Skeletal muscle tissue (tissue), 4 donors: ENCODE results near the gene PPP1R13B. TPM values are rescaled to one million over a fixed set of nuclear protein-coding genes. Genes with fewer than 3 reads are reported as not detected.
"Not testable (repeated sequence)": the region's sequence is repeated elsewhere in the genome, so short reads cannot be mapped to it uniquely, and the experiment has no call there.

ENCODE experiments used
- H3K27ac ChIP-seq: one replicate; pipeline ENCODE4 v1.7.0; 2013; ENCODE audit warnings: mild to moderate bottlenecking, low read depth, low read length, inconsistent platforms
- H3K27me3 ChIP-seq, 3 donors: one replicate each; pipeline ENCODE4 v1.7.0; 2013; ENCODE audit warnings: low read length in 3 of 3; ENCODE audit not compliant: control insufficient read depth in 3 of 3, insufficient read depth in 3 of 3
- H3K36me3 ChIP-seq, 3 donors: one replicate each; pipeline ENCODE4 v1.7.0; 2013; ENCODE audit warnings: low read length in 3 of 3; ENCODE audit not compliant: control insufficient read depth in 3 of 3, insufficient read depth in 3 of 3
- H3K4me1 ChIP-seq, 3 donors: one replicate each; pipeline ENCODE4 v1.7.0; 2013; ENCODE audit warnings: low read length in 3 of 3, mild to moderate bottlenecking in 3 of 3; ENCODE audit not compliant: control insufficient read depth in 3 of 3, insufficient read depth in 3 of 3
- H3K4me3 ChIP-seq, 3 donors: one replicate each; pipeline ENCODE4 v1.7.0; 2013; ENCODE audit warnings: low read length in 3 of 3
- H3K9ac ChIP-seq, 3 donors: one replicate each; pipeline ENCODE4 v1.7.0; 2013; ENCODE audit warnings: low read length in 3 of 3, mild to moderate bottlenecking in 3 of 3, moderate library complexity in 2 of 3, low read depth in 1 of 3
- H3K9me3 ChIP-seq, 3 donors: one replicate each; pipeline ENCODE4 v1.7.0; 2013; ENCODE audit warnings: low read length in 3 of 3; ENCODE audit not compliant: control insufficient read depth in 3 of 3
- total RNA-seq: library from RNA; depleted of rRNA; stranded (reverse); fragments of >200 nt; gene quantifications from one replicate; pipeline ENCODE4 v1.2.3, GENCODE V29; 2014
- donor health status: Osteomylitis.

Gene PPP1R13B
- total RNA-seq, 1 donor from 2014 or later: 4.7 TPM

DNA sequence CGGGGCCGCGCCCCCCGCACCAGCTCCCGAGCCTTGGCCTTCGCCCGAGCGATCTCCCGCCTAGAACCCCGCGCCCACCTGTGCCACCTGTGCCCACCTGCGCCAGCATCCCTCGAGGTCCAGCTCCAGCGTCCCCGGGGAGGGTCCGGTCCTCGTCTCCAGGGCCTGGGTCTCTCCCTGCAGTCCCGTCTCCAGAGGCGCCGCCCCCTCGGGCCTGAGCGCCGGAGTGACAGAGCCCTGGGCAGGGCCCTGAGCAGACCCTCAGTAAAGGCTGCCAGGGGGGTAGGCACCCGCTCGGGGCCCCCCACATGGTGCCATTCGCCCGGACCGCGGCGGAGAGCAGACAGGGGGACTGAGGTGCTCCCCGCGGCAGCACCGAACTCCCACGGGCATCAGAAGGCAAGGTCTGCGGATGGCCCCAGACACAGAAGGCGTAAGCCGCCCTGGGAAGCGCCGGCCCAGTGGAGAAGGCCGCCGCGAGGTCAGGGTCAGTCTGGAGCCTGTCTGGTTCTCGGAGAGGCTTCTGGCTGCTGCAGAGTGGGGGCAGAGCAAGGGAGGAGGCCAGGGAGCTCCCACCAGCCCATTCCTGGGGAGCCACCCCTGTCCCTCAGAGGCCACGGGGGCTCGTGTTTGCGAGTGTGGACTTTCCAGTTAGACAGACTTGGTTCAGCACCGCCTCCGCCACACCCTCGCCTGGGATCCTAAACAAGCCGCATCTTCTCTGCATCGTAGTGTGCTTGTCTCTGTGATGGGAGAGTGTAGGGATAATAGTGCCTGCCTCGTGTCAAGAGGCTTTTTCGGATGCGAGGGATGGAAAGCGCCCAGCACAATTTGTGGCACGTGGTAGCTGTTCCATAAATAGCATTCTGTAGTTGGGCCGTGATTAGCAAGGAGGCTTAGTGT is 1.1 kb upstream of the PPP1R13B start:
- Histone ChIP-seq H3K4me1 (peaks cover 14 to 19% (median 15%) of the 10 kb centered on the region in 3 donors), H3K4me3 (peak overlapping the region; percentile 51 to 75 (median 66)), H3K36me3 (no peaks in the 10 kb centered on the region), H3K9me3 (no peaks in the 10 kb centered on the region), H3K27ac (peak overlapping the region; percentile 66), H3K9ac (peak overlapping the region; percentile 56 to 84 (median 72)), H3K27me3 (no peaks in the 10 kb centered on the region)

DNA sequence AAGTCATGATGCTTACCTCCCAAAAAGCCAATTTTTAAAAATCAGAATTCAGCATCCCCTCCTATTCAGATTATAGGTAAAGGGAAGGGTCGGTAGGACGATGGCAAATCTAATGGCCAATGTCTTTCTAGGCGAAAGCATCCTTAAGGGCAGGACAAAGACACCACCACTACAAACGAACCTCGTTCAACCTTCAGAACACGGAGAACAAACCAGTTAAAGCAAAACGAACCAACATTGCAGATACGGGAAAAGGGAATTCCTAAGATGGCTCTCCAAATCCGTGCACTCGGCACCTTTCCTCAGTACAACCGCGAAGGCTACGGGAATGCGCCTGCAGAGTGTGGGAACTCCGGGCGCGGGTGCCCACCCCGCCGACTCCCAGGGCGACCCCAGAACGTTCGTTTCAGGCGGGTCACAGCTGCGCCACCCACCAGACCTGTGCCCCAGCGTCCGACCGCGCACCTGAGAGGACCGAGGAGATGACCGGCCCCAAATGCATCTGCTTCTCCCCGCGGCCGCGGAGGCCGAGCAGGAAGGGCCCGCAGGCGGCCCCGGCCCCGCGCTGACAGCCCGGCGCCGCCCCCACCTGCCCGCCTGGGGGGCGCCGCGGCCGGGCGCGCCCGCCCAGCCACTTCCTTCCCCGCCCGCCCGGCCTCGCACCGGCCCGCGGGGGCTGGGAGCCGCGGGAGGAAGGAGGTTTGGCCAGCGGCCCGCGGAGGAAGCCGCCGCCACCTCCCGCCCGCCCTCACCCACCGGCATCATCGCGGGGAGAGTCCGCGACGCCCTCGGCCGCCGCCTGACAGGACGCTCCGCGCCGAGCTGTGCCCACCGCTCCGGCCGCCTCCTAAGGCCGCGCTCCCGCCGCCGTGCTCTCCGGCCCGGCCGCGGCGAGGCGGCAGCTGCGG is 578 bp downstream of the PPP1R13B start:
- H3K27ac ChIP-seq: no peak overlapping the region
- H3K36me3 ChIP-seq: peaks cover 0 to 2% (median 0%) of the 10 kb centered on the region in 3 donors
- H3K9me3 ChIP-seq: no peaks in the 10 kb centered on the region
- H3K4me3 ChIP-seq: peak overlapping the region; percentile 63 to 86 (median 82)
- peak overlapping the region; percentile 51 to 79 (median 78) for H3K9ac ChIP-seq
- H3K4me1 ChIP-seq: peaks cover 14 to 19% (median 15%) of the 10 kb centered on the region in 3 donors
- no peaks in the 10 kb centered on the region for H3K27me3 ChIP-seq

DNA sequence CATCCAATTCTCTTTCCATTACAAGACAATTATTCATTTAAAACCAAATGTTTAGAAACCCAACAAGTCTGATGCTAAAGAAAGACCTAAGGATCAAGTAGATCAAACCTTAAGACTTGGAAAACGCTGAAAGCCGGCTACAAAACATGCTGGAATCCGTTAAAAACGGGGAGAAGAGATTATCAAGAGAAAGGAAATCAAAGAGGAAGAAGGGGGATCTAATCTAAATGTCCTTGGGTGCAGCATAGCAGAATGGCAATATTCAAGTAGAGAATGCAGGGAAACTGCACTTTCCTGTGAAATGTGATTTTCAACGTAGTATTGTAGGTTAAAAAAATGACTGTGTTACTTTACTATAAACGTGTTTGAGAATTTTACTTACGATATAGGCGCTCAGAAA is 1.3 kb downstream of the PPP1R13B start:
- Histone ChIP-seq H3K36me3 (peaks cover 0 to 2% (median 0%) of the 10 kb centered on the region in 3 donors), H3K9me3 (no peaks in the 10 kb centered on the region), H3K27ac (no peak overlapping the region), H3K4me1 (peaks cover 14 to 19% (median 15%) of the 10 kb centered on the region in 3 donors), H3K4me3 (peak overlapping the region in 2 of 3 donors; percentile 82 to 86), H3K9ac (peak overlapping the region in 2 of 3 donors; percentile 78 to 79), H3K27me3 (no peaks in the 10 kb centered on the region)

DNA sequence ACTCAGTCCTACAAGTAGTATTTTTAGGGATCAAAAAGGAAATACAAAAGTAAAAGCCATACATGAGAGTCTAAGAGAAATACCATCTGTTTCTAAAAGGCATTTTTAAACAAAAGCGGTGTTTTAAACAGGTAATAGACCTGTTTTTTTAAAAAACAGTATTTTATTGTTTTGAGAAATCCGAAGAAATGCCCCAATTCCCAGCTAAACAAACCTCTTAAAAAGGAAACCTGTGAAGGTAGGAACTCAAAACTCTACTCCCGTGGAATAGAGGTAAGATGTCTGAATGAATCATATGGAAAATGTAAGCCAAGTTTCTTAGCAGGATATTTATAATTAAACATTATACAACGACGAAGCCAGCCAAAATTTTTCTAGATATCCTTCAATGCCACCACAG is 2.0 kb downstream of the PPP1R13B start:
- no peak overlapping the region for H3K4me3 ChIP-seq
- peaks cover 0 to 2% (median 0%) of the 10 kb centered on the region in 3 donors for H3K36me3 ChIP-seq
- no peak overlapping the region for H3K9ac ChIP-seq
- H3K9me3 ChIP-seq: no peaks in the 10 kb centered on the region
- no peaks in the 10 kb centered on the region for H3K27me3 ChIP-seq
- peaks cover 14 to 19% (median 18%) of the 10 kb centered on the region in 3 donors for H3K4me1 ChIP-seq
- H3K27ac ChIP-seq: no peak overlapping the region

DNA sequence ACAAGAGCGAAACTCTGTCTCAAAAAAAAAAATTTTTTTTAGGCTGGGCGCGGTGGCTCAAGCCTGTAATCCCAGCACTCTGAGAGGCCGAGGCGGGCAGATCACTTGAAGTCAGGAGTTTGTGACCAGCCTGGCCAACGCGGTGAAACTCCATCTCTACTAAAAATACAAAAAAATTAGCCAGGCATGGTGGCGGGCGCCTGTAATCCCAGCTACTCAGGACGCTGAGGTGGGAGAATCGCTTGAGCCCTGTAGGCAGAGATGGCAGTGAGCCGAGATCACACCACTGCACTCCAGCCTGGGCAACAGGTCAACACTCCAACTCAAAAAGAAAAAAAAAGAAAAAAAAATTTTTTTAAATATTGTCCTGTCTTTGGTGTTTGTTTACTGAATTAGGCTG is 6.1 kb downstream of the PPP1R13B start:
- H3K4me1 ChIP-seq, H3K9me3 ChIP-seq, H3K27ac ChIP-seq, H3K36me3 ChIP-seq, H3K27me3 ChIP-seq, H3K4me3 ChIP-seq, H3K9ac ChIP-seq: not testable (repeated sequence)

DNA sequence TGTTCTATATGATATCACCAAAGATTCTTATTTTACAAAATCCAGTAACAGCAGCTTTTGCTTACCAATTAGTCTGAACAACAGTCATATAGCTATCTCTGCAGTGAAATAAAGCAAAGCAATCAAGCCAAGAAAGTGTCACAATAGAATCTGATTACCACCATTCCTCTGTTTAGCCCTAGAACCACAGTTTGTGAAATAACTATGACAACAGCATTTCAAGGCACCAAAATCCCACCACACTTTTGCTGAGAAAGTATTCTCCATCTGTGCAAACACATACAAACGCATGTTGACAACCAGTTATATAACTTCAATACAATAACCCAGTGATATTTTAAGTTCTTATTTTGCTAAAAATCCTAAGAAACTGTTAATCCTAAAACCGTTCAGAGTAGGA is 7.4 kb downstream of the PPP1R13B start:
- peaks cover 0 to 3% (median 0%) of the 10 kb centered on the region in 3 donors for H3K4me1 ChIP-seq
- H3K9me3 ChIP-seq: no peaks in the 10 kb centered on the region
- H3K27me3 ChIP-seq: no peaks in the 10 kb centered on the region
- peaks cover 0 to 2% (median 0%) of the 10 kb centered on the region in 3 donors for H3K36me3 ChIP-seq
- no peak overlapping the region for H3K9ac ChIP-seq
- H3K27ac ChIP-seq: no peak overlapping the region
- no peak overlapping the region for H3K4me3 ChIP-seq

DNA sequence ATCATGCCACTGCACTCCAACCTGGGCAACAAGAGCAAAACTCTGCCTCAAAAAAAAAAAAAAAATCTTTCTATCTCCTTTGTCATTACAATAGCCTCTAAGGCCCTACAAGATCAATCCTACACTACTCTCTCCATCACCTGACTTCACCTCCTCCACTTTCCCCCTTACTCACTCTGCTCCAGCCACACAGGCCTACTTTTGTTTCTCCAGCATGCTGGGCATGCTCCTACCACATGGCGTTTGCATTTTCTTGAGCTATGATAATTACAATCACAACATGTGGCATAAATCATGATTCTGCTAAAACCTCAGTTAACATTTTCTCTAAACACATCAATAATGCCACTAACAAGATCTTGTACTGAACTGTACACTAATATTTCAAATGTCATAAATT is 7.8 kb downstream of the PPP1R13B start:
- Histone ChIP-seq H3K4me1 (peaks cover 0 to 3% (median 0%) of the 10 kb centered on the region in 3 donors), H3K27ac (no peak overlapping the region), H3K27me3 (no peaks in the 10 kb centered on the region), H3K36me3 (peaks cover 0 to 2% (median 0%) of the 10 kb centered on the region in 3 donors), H3K4me3 (no peak overlapping the region), H3K9ac (no peak overlapping the region), H3K9me3 (no peaks in the 10 kb centered on the region)

DNA sequence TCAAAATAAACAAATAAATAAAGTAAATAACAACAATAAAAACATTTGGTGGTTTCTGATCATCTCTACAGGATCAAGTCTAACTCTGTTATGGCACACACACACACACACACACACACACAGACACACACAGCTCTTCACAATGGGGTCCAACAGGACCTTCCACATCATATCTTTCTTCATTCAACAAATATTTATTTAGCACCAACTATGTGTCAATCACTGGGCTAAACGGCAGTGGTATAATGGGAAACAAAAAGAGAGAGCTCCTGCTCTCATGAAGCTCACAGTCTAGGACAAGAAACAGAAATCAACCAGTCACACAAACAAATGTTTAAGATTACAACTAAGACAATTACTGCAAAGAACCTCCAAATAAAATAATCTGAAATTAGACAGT is 9.3 kb downstream of the PPP1R13B start:
- Histone ChIP-seq H3K4me1 (peaks cover 0 to 3% (median 0%) of the 10 kb centered on the region in 3 donors), H3K9me3 (no peaks in the 10 kb centered on the region), H3K4me3 (no peak overlapping the region), H3K27ac (no peak overlapping the region), H3K36me3 (peaks cover 0 to 2% (median 0%) of the 10 kb centered on the region in 3 donors), H3K9ac (no peak overlapping the region), H3K27me3 (no peaks in the 10 kb centered on the region)

DNA sequence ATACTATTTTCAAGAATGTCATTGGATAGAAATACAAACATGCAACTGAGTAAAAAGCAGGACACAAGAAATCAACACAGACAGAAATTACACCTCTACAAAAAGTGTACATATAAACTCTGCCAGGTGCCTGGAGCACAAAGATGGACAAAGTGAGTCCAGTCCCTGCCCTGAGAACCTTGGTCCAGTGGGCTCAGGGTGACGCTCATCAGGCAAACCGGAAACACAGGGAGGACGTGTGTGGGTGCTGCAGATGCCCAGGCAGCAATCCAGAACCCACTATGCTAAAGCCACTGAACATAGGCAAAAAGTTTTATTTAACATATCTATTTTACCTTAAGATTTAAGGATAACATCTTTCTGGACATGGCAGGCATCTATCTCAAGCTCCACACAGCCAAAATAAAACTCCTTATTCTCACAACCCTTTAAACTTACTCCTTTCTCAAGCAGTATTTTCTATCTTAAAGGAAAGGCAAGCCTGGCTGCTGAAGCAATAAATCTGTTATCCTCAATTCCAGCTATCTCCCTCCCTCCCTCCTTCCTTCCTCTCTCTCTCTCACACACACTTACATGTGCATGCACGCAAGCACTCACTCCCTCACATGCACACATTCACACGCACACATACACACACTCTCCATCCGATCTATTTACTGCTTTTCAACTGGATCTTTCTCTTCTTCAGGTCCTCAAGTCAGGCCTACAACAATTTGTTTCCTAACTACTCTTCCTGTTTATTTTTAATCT is 10.2 kb downstream of the PPP1R13B start:
- no peaks in the 10 kb centered on the region for H3K27me3 ChIP-seq
- H3K9me3 ChIP-seq: no peaks in the 10 kb centered on the region
- no peak overlapping the region for H3K4me3 ChIP-seq
- peaks cover 0 to 3% (median 0%) of the 10 kb centered on the region in 3 donors for H3K4me1 ChIP-seq
- no peak overlapping the region for H3K9ac ChIP-seq
- H3K27ac ChIP-seq: no peak overlapping the region
- no peaks in the 10 kb centered on the region for H3K36me3 ChIP-seq
